Measurements from ENCODE around the gene PTPRM.

DNA sequence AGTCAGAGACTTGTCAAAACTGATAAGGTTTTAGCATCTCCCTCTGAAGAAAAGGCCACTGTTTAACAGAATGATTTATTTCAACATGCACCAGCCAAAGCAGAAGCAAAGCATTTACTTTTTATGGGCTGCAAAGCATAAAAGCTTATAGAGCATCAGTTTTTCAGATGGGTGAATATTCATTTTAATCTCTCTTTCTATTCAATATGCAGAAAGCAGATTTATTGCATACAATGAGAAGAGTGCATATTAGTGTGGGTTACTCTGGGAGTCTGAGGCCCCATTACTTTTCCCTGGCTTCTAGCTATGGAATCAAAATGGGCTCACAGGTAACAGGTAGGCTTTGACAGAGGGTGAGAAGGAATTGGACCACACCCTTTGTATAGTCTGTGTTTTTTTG lies 9.0 kb downstream of the PTPRM start:
- TF ChIP-seq, protein P1, sequence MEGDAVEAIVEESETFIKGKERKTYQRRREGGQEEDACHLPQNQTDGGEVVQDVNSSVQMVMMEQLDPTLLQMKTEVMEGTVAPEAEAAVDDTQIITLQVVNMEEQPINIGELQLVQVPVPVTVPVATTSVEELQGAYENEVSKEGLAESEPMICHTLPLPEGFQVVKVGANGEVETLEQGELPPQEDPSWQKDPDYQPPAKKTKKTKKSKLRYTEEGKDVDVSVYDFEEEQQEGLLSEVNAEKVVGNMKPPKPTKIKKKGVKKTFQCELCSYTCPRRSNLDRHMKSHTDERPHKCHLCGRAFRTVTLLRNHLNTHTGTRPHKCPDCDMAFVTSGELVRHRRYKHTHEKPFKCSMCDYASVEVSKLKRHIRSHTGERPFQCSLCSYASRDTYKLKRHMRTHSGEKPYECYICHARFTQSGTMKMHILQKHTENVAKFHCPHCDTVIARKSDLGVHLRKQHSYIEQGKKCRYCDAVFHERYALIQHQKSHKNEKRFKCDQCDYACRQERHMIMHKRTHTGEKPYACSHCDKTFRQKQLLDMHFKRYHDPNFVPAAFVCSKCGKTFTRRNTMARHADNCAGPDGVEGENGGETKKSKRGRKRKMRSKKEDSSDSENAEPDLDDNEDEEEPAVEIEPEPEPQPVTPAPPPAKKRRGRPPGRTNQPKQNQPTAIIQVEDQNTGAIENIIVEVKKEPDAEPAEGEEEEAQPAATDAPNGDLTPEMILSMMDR (IDR thresholded peaks at IDR 0.05), result no peak
- no peak for TF ChIP-seq POLR2A (IDR thresholded peaks at IDR 0.05)

Data from gastroesophageal sphincter (tissue), 3 donors.